Esophagus squamous epithelium (tissue), 5 donors: ENCODE data around the gene FSTL4. TPM values are rescaled to one million over a fixed set of nuclear protein-coding genes. Genes with fewer than 3 reads are reported as not detected.

ENCODE experiments used
- DNase-seq: peaks from one replicate; lab custom pipeline; 2025; lab: John Stamatoyannopoulos, UW
- H3K27ac ChIP-seq, 4 donors: fragments of 200-600 bp; sonication (generic); one replicate each; pipeline ENCODE4 v1.5.1; 2016 to 2019; ENCODE audit warnings: mild to moderate bottlenecking in 1 of 4
- H3K27me3 ChIP-seq, 4 donors: fragments of 200-600 bp; sonication (generic); 1 replicate in 3 of 4; 2 replicates in 1 of 4; pipeline versions ENCODE4 v1.5.1 to v1.6.0; 2017 to 2021; ENCODE audit warnings: antibody characterized with exemption in 1 of 4
- H3K36me3 ChIP-seq, 3 donors: fragments of 200-600 bp; sonication (generic); one replicate each; pipeline ENCODE4 v1.5.1; 2016 to 2019
- H3K4me1 ChIP-seq, 3 donors: fragments of 200-600 bp; sonication (generic); one replicate each; pipeline ENCODE4 v1.5.1; 2017 to 2019
- H3K4me3 ChIP-seq, 4 donors: fragments of 200-600 bp; sonication (generic); 1 replicate in 3 of 4; 2 replicates in 1 of 4; pipeline ENCODE4 v1.5.1; 2016 to 2019; ENCODE audit warnings: mild to moderate bottlenecking in 2 of 4, moderate library complexity in 1 of 4
- H3K9me3 ChIP-seq, 3 donors: fragments of 200-600 bp; sonication (generic); one replicate each; pipeline ENCODE4 v1.5.1; 2016 to 2019
- POLR2A ChIP-seq, 4 donors: fragments of 450-650 bp; IDR thresholded peaks; one replicate each; pipeline ENCODE4 v1.6.1; 2017; ENCODE audit warnings: antibody characterized with exemption in 4 of 4, mild to moderate bottlenecking in 4 of 4, moderate library complexity in 3 of 4
- WGBS, 2 donors: methylation state at CpG; one replicate each; pipeline ENCODE4 v1.1.5; 2018; 5-methylcytosine and 5-hydroxymethylcytosine counted together
- intact Hi-C: fragments of 100-400 bp; cut with DNase I; formaldehyde crosslinking; loops from one replicate; pipeline ENCODE4 v1.15.0; 2022
- total RNA-seq, 4 donors: library from RNA; depleted of rRNA; stranded (reverse); fragments of >200 nt; gene quantifications; one replicate each; pipeline ENCODE4 v1.1.0, GENCODE V29; 2016
- TF ChIP-seq, protein P1 (sequence below), 6 experiments: fragments of 450-650 bp in 4 of 6; fragments of 200-600 bp in 2 of 6; sonication (generic) in 2 of 6; IDR thresholded peaks; one replicate each; pipeline ENCODE4 v1.5.1; 2016 to 2019; ENCODE audit warnings: antibody characterized with exemption in 6 of 6, mild to moderate bottlenecking in 4 of 6, moderate library complexity in 4 of 6
- donor health status: DM: yes; HTN: yes; CAD: no.

The FSTL4 gene
- total RNA-seq, 4 donors from 2014 or later = 0.53 to 4.1 (median 1.4) TPM

DNA sequence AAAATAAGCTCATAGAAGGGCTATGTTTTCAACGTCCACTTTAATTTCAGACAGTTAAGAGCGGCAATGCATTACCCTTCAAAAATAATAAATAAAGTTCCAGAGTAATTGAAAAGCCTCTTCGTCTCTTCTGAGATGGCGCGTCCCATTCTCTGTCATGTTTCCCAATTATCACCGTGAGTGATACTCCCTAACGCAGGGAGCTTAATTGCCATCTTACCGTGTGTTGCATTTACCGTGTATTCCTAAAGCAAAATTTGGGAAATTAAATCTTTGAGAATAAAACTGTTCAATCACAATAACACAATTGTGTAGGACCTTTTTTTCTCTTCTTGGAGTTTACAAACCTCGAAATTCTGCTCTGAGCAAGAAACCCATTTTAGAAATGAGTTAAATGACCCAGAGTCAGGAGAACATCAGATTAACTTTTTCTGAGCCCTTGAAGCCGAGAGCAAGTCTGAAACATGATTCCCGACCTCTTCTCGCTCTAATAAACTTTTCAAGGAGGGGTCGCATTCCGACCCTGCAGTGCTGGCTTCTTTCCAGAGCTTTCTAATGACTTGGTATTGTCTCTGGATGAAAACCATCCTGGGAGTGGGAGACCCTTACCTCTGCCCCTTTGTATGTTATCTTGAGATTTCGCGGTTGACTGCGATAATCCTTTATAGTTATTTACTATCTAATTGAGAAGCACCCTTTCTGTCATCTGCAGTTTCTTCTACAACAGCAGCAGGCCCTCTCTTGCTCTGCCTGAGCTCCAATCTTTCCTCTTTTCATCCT lies 251.5 kb downstream of the FSTL4 start:
- DNase-seq = no peak
- H3K9me3 ChIP-seq = no peaks in the 10 kb centered on the region
- intact Hi-C loops = no loop called here
- H3K36me3 ChIP-seq = no peaks in the 10 kb centered on the region
- H3K27ac ChIP-seq = no peak overlapping the region
- peaks cover 0 to 3% (median 0%) of the 10 kb centered on the region in 4 donors for H3K27me3 ChIP-seq
- TF ChIP-seq, protein P1, sequence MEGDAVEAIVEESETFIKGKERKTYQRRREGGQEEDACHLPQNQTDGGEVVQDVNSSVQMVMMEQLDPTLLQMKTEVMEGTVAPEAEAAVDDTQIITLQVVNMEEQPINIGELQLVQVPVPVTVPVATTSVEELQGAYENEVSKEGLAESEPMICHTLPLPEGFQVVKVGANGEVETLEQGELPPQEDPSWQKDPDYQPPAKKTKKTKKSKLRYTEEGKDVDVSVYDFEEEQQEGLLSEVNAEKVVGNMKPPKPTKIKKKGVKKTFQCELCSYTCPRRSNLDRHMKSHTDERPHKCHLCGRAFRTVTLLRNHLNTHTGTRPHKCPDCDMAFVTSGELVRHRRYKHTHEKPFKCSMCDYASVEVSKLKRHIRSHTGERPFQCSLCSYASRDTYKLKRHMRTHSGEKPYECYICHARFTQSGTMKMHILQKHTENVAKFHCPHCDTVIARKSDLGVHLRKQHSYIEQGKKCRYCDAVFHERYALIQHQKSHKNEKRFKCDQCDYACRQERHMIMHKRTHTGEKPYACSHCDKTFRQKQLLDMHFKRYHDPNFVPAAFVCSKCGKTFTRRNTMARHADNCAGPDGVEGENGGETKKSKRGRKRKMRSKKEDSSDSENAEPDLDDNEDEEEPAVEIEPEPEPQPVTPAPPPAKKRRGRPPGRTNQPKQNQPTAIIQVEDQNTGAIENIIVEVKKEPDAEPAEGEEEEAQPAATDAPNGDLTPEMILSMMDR (IDR thresholded peaks at IDR 0.05) = no peak
- TF ChIP-seq POLR2A (IDR thresholded peaks at IDR 0.05) = no peak
- H3K4me1 ChIP-seq = no peaks in the 10 kb centered on the region
- no peak overlapping the region for H3K4me3 ChIP-seq
- 74 to 76% methylated on average over 18 of the region's 18 CpGs for WGBS, 2 donors

DNA sequence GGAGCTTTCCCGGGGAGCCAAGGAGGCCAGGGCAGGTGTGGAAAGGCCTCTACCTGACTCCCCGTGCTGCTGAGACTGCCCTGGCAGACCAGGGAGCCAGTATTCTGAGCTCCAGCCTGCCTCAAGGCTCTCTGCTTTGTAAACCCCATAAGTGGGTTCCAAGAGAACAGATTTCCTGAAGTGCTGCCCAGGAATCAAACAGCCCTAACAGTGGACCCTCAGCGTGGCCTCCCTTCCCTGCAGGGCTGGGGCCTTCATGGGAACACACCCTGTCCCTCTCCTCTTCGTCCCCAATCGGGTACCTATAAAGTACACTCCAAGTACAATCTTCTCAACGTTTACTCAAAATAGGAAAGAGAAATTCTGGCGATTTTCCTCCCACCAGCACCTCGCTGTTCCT lies 252.5 kb downstream of the FSTL4 start:
- no peak for DNase-seq
- Histone ChIP-seq H3K4me3 (no peak overlapping the region), H3K9me3 (no peaks in the 10 kb centered on the region), H3K4me1 (no peaks in the 10 kb centered on the region), H3K27me3 (peaks cover 0 to 3% (median 0%) of the 10 kb centered on the region in 4 donors), H3K27ac (no peak overlapping the region), H3K36me3 (no peaks in the 10 kb centered on the region)
- WGBS, 2 donors = 81 to 87% methylated on average over 6 to 7 of the region's 8 CpGs
- intact Hi-C loops = no loop called here
- no peak for TF ChIP-seq POLR2A (IDR thresholded peaks at IDR 0.05)
- TF ChIP-seq, protein P1 (IDR thresholded peaks at IDR 0.05) = no peak

DNA sequence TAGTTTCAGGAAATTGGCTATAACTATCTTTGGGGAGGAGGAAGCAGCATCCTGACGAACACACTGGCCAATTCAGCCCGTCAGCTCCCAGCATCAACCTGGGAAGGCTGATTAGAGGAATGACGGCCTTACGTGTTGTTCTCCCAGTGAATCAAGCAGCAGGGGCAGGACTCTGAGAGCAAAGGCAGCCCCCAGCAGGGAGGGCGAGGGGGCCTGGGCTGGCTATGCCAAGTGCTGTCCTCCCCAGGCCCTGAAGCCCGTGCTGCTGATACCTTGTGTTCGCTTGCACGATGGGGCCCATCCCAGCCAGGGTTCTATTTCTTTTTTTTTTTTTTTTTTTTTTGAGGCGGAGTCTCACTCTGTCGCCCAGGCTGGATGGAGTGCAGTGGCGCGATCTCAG lies 254.1 kb downstream of the FSTL4 start:
- TF ChIP-seq, protein P1 (IDR thresholded peaks at IDR 0.05) = no peak
- no peak for TF ChIP-seq POLR2A (IDR thresholded peaks at IDR 0.05)
- H3K36me3 ChIP-seq = no peaks in the 10 kb centered on the region
- DNase-seq = no peak
- H3K27me3 ChIP-seq = peaks cover 0 to 3% (median 0%) of the 10 kb centered on the region in 4 donors
- no peak overlapping the region for H3K4me3 ChIP-seq
- WGBS, 2 donors = 80 to 81% methylated on average over 6 to 9 of the region's 12 CpGs
- H3K27ac ChIP-seq = no peak overlapping the region
- H3K9me3 ChIP-seq = no peaks in the 10 kb centered on the region
- no peaks in the 10 kb centered on the region for H3K4me1 ChIP-seq
- intact Hi-C loops = no loop called here

DNA sequence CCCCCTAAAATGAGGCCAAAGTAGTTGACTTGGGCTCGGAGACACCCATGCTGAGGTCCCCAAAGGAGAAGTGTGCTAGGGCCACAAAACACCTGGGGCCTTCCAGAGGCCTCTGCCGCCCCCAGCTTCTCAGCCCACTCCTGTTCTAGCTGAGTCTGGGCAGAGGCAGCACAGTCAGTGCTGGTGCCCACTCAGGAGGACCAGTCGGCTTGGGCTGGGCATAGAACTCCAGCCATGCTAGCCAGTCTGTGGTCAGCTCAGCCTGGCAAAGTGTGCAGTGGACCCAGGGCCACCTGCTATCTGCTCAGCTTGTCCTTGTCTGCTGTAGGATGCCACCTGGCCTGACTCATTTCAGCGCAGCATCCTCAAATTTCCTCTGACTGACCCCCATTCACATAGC lies 254.6 kb downstream of the FSTL4 start:
- H3K4me3 ChIP-seq = no peak overlapping the region
- H3K27ac ChIP-seq = no peak overlapping the region
- TF ChIP-seq, protein P1 (IDR thresholded peaks at IDR 0.05) = no peak
- no peak for TF ChIP-seq POLR2A (IDR thresholded peaks at IDR 0.05)
- intact Hi-C loops = no loop called here
- no peaks in the 10 kb centered on the region for H3K9me3 ChIP-seq
- no peaks in the 10 kb centered on the region for H3K4me1 ChIP-seq
- H3K36me3 ChIP-seq = no peaks in the 10 kb centered on the region
- 85% methylated on average over 3 of the region's 4 CpGs; no CpG with 5 or more reads in 1 of the 2 donors for WGBS, 2 donors
- peaks cover 0 to 3% (median 0%) of the 10 kb centered on the region in 4 donors for H3K27me3 ChIP-seq
- DNase-seq = no peak

DNA sequence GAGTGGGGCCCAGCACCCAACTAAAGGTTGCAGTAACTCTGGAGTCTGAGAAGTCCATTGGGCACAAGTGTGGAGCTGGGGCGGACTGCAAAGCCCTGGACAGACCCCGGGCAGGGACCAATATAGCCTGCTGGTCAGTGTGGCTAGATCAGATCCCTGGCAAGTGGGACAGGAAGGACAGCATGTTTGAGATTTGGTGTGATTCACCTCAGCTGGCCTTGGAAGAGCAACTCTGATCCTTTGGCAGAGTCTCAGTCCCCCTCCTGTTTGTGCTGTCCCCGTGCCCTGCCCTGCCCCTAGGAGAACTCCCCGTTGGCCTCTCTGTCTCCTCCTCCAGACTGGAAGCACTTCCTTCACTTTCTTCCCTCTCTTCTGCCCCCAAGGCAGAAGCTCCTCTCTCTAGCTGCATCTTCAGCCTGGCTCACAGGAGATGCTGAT lies 255.3 kb downstream of the FSTL4 start:
- Histone ChIP-seq H3K27ac (no peak overlapping the region), H3K4me3 (no peak overlapping the region), H3K27me3 (peaks cover 0 to 3% (median 0%) of the 10 kb centered on the region in 4 donors), H3K4me1 (no peaks in the 10 kb centered on the region), H3K9me3 (no peaks in the 10 kb centered on the region), H3K36me3 (no peaks in the 10 kb centered on the region)
- TF ChIP-seq POLR2A (IDR thresholded peaks at IDR 0.05) = no peak
- TF ChIP-seq, protein P1 (IDR thresholded peaks at IDR 0.05) = no peak
- no peak for DNase-seq
- intact Hi-C loops = no loop called here
- WGBS, 2 donors = 66 to 67% methylated on average over 2 to 3 of the region's 4 CpGs
